Activated B cell treated with CpG ODN at 0.5 μM for 24 hours (primary cell): Measurements from ENCODE around the gene USH2A. TPM values are rescaled to one million over a fixed set of nuclear protein-coding genes. Genes with fewer than 3 reads are reported as not detected.

Source experiments
- ATAC-seq: fragments of 200-7000 bp; cut with Tn5 transposase; one replicate; pipeline ENCODE4 v1.10.0; 2021; ENCODE audit warnings: low read depth, mild to moderate bottlenecking, moderate library complexity
- CTCF ChIA-PET: fragments of 350-600 bp; sonication (Branson Sonifier 250); formaldehyde crosslinking; loops from one replicate; lab custom pipeline; 2021; ENCODE audit warnings: antibody characterized with exemption; lab: Charles Lee
- POLR2A ChIA-PET: fragments of 350-600 bp; sonication (Branson Sonifier 250); formaldehyde crosslinking; loops from one replicate; lab custom pipeline; 2021; ENCODE audit warnings: antibody characterized with exemption; lab: Charles Lee
- DNase-seq: peaks from one replicate; pipeline ENCODE4 v3.0.0; 2022
- H3K27ac Mint-ChIP-seq: one replicate; pipeline ENCODE4 v1.8.0; 2020; ENCODE audit warnings: mixed read lengths
- H3K27me3 Mint-ChIP-seq: one replicate; pipeline ENCODE4 v1.8.0; 2021; ENCODE audit warnings: mixed read lengths
- H3K36me3 Mint-ChIP-seq: one replicate; pipeline ENCODE4 v1.8.0; 2021; ENCODE audit warnings: low read depth, mixed read lengths
- H3K4me1 Mint-ChIP-seq: one replicate; pipeline ENCODE4 v1.8.0; 2021; ENCODE audit warnings: mixed read lengths
- H3K4me3 Mint-ChIP-seq: one replicate; pipeline ENCODE4 v1.8.0; 2020; ENCODE audit warnings: mild to moderate bottlenecking, mixed read lengths
- H3K9me3 Mint-ChIP-seq: one replicate; pipeline ENCODE4 v1.8.0; 2020; ENCODE audit warnings: mixed read lengths
- CTCF ChIP-seq: fragments of 200-600 bp; IDR thresholded peaks from one replicate; pipeline ENCODE4 v1.8.0; 2022; ENCODE audit warnings: antibody characterized with exemption, mild to moderate bottlenecking
- intact Hi-C: fragments of 100-400 bp; cut with micrococcal nuclease; formaldehyde crosslinking; loops from one replicate; pipeline ENCODE4 v1.15.1; 2024
- total RNA-seq: library from RNA; stranded (reverse); gene quantifications from 2 replicates; pipeline ENCODE4 v1.2.3, GENCODE V29; 2022

The USH2A gene
- total RNA-seq, 1 donor from 2014 or later = not detected

GRCh38 chr1:215963621-215964020, 459.6 kb downstream of the USH2A start:
- Mint-ChIP-seq H3K9me3 (no peaks in the 10 kb centered on the region), H3K4me3 (no peak overlapping the region), H3K27ac (no peak overlapping the region), H3K4me1 (no peaks in the 10 kb centered on the region), H3K27me3 (no peaks in the 10 kb centered on the region), H3K36me3 (no peaks in the 10 kb centered on the region)
- ATAC-seq (no peak), DNase-seq (no peak)
- TF ChIP-seq CTCF = no peak
- intact Hi-C loops = no loop called here
- ChIA-PET POLR2A (no interaction called here), CTCF (no interaction called here)

- no peak overlapping the region for H3K27ac Mint-ChIP-seq
- H3K36me3 Mint-ChIP-seq = no peaks in the 10 kb centered on the region
- intact Hi-C loops = no loop called here
- H3K9me3 Mint-ChIP-seq = no peaks in the 10 kb centered on the region
- ATAC-seq = no peak
- DNase-seq = no peak
- CTCF ChIA-PET = no interaction called here
- H3K4me3 Mint-ChIP-seq = no peak overlapping the region
- POLR2A ChIA-PET = no interaction called here
- TF ChIP-seq CTCF = no peak
- H3K27me3 Mint-ChIP-seq = no peaks in the 10 kb centered on the region
- no peaks in the 10 kb centered on the region for H3K4me1 Mint-ChIP-seq
Measured at GRCh38 chr1:215963040-215963439, 460.2 kb downstream of the USH2A start.

GRCh38 chr1:215958841-215959240, 464.4 kb downstream of the USH2A start:
- intact Hi-C loops = no loop called here
- no peaks in the 10 kb centered on the region for H3K4me1 Mint-ChIP-seq
- POLR2A ChIA-PET = no interaction called here
- no peak for ATAC-seq
- no peak for DNase-seq
- H3K4me3 Mint-ChIP-seq = no peak overlapping the region
- H3K36me3 Mint-ChIP-seq = no peaks in the 10 kb centered on the region
- no peak overlapping the region for H3K27ac Mint-ChIP-seq
- CTCF ChIA-PET = no interaction called here
- H3K9me3 Mint-ChIP-seq = peaks cover 2% of the 10 kb centered on the region
- no peaks in the 10 kb centered on the region for H3K27me3 Mint-ChIP-seq
- no peak for TF ChIP-seq CTCF

GRCh38 chr1:215957663-215958062, 465.6 kb downstream of the USH2A start:
- ChIA-PET CTCF (no interaction called here), POLR2A (no interaction called here)
- no peak overlapping the region for H3K27ac Mint-ChIP-seq
- peaks cover 2% of the 10 kb centered on the region for H3K9me3 Mint-ChIP-seq
- no peaks in the 10 kb centered on the region for H3K36me3 Mint-ChIP-seq
- H3K27me3 Mint-ChIP-seq = no peaks in the 10 kb centered on the region
- intact Hi-C loops = no loop called here
- ATAC-seq = no peak
- H3K4me3 Mint-ChIP-seq = no peak overlapping the region
- no peaks in the 10 kb centered on the region for H3K4me1 Mint-ChIP-seq
- TF ChIP-seq CTCF = no peak
- DNase-seq = no peak

GRCh38 chr1:215932558-215932957, 490.7 kb downstream of the USH2A start:
- DNase-seq (no peak), ATAC-seq (no peak)
- Mint-ChIP-seq H3K36me3 (no peaks in the 10 kb centered on the region), H3K27ac (no peak overlapping the region), H3K9me3 (no peaks in the 10 kb centered on the region), H3K27me3 (no peaks in the 10 kb centered on the region), H3K4me3 (no peak overlapping the region), H3K4me1 (no peaks in the 10 kb centered on the region)
- POLR2A ChIA-PET = no interaction called here
- CTCF ChIA-PET = no interaction called here
- TF ChIP-seq CTCF = no peak
- intact Hi-C loops = no loop called here
